ENCODE results near the gene ABCC2.

Gene ABCC2

DNA sequence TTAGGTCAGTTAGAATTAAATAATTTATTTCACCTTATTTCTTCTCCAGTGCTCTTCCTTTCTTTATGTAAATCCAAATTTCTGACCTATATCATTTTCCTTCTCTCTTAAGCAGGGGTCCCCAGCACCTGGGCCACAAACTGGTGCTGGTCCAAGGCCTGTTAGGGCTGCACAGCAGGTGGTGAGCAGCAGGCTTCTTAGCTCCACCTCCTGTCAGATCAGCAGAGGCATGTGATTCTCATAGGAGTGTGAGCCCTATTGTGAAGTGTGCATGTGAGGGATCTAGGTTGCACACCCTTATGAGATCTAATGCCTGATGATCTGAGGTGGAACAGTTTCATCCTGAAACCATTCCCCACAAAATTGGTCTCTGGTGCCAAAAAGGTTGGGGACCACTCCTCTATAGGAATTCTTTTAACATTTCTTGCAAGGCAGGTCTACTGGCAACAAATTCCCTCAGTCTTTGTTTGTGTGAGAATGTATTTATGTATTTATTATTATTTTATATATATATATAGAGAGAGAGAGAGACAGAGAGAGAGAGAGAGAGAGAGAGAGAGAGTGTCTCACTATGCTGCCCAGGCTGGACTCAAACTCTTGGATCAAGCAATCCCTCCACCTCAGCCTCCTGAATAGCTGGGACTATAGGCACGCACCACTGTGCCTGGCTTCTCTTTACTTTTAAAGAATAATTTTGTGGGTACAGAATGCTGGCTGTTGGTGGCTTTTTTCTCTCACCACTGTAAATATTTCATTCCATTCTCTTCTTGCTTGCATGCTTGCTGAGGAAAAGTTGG lies 4.3 kb upstream of the ABCC2 start:
- DNase-seq: no peak

DNA sequence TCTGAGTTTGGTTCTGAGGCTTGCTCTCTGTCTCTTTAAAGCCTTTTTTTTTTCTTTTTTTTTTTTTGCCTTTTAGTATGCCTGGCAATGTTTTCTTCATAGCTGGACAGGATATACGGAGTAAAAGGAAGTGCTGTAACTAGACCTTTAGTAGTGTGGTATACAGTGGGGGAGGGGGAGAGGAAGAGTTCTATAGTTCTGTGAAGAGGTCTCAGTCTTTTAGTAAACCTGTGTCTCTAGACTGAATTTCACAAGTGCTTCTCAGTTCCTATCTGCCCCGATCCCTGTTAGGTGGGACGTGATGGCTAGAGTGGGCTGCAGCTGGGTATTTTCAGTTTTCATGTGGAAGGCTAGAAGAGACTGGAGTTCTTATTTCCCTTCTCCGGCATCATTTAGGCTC lies 3.1 kb upstream of the ABCC2 start:
- peak; percentile 84 for DNase-seq

- no peak for DNase-seq
Measured at GRCh38 chr10:99781734-99782429, 558 bp upstream of the ABCC2 start.

GRCh38 chr10:99784016-99784726 lies 1.7 kb downstream of the ABCC2 start:
- DNase-seq: peak; percentile 88

DNA sequence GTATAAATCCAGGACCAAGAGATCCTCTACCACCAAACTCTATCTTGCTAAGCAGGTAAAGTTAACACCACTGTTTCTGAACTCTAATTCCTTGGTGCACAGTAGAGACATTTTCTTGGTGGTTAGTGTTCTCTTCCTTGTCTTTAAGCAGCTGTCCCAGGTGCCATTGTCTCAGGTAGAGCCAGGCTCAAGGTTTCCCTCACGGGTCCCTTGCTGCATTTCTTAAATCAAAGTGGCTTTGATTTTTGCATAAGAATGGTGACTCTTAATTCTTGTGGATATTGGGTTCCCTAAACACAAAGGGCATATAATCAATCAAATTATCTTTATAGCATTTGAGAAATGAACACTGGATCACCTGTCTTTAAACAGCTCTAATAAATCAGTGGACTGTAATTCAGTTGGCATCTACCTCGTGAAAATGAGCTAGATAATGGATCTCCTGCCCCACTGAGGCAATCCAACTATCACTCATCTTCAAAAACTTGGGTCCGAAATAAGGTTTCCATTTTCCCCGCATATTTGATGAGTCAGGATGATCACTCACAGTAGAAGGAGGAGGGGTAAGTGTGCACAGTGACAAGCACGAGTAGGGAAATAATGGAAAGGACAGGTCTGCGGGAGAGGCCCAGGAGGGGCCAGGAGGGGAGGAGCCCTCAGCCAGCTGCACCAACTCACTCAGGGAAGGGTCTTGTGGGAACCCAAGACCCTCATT lies 2.4 kb downstream of the ABCC2 start:
- DNase-seq: peak; percentile 50

DNA sequence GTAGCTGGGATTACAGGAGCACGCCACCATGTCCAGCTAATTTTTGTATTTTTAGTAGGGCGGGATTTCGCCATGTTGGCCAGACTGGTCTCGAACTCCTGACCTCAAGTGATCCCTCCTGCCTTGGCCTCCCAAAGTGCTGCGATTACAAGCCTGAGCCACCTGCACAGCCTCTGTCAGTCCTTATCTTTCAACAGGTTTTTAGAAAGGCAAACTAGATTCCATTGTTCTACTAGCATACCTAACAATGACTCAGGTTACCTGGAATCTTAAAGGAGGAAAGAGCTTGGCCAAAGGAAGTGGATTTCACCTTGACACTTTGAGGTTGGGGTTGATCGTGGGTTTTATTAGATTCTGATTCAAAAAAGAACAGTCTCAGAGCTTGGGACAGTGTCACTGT lies 3.2 kb downstream of the ABCC2 start:
- no peak for DNase-seq

DNA sequence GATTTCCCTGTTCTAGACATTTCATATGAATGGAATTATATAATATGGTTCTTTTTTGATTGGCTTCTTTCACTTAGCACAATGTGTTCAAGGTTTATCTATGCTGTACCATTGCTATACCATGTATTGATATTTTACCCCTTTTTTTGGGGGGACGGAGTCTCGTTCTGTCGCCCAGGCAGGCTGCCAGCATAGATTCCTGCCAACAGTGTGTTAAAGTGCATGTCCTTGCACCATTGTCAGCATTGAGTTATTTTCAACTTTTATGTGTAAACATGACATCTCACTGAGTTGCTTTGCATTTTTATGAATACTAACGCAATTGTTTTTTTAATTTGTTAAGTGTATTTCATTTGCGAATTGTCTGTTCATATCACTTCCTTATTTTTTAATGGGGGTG lies 4.9 kb downstream of the ABCC2 start:
- no peak for DNase-seq

- no peak for DNase-seq
Measured at GRCh38 chr10:99787782-99788445, 5.5 kb downstream of the ABCC2 start.

DNA sequence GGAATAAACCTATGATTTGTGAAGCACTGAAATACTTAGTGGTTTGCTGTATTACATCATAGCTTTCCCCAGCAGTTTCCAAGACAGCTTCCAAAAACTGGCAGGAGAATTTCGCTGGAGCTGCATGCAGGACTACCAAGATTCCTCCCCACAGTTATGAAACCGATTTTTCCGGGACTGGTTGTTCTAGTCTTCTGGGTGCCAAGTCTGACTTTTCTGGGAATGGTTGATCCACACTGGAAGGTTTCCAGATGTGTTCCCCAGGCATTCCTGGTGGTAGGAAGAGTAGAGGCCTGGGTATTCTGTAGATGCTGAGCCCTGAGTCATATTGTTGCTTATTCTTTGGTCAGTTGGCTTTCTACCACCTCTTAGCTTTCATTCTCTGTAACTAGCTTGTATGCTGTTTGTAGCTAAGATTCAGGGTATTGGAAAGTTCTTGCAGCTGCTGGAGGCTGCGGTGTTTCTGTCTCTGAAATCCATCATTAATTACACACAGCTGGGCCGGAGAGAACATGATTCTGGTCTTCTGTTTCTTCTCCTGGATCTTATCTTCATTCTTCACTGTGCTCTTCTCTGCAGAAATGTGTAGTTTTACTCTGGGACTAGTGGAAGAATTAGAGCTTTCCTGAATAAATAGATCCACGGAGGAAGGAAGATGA lies 6.3 kb downstream of the ABCC2 start:
- DNase-seq: peak; percentile 98

DNA sequence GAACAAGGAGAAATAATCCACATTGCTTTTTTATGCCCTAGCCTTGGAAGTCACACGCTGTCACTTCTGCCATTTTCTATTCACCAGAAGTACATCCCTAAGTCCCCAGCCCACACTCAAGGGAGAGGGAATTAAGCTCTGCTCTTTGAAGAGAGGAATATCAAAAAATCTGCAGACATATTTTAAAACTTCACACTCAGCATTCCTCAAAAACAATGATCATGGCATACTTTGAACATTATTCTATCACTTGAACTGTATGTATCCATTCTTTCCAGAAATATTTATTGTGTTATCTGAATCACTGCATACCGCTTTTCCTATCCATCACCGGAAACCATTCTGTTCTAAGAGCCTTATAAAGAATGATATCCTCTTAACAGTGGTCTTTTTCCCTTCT lies 9.4 kb downstream of the ABCC2 start:
- no peak for DNase-seq

DNA sequence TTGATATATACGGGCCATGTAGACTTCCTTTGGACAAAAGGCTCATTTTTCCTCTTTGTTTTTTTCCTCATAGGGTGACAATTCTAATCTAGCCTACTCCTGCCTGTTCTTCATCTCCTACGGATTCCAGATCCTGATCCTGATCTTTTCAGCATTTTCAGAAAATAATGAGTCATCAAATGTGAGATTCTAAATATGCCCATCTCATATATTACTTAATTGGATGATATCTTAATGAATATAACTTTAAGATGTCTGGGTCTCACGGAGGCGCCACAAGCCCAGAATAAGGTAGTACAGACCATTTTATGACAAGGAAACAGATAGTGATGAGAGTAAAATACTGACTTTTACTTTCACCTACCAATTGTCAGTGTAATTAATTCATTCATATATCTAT lies 11.4 kb downstream of the ABCC2 start:
- no peak for DNase-seq

- no peak for DNase-seq
Measured at GRCh38 chr10:99796928-99797327, 14.5 kb downstream of the ABCC2 start.

- DNase-seq: no peak
Measured at GRCh38 chr10:99798031-99798430, 15.6 kb downstream of the ABCC2 start.

GRCh38 chr10:99798920-99799319 lies 16.5 kb downstream of the ABCC2 start:
- no peak for DNase-seq

- DNase-seq: no peak
Measured at GRCh38 chr10:99799613-99800012, 17.2 kb downstream of the ABCC2 start.

DNA sequence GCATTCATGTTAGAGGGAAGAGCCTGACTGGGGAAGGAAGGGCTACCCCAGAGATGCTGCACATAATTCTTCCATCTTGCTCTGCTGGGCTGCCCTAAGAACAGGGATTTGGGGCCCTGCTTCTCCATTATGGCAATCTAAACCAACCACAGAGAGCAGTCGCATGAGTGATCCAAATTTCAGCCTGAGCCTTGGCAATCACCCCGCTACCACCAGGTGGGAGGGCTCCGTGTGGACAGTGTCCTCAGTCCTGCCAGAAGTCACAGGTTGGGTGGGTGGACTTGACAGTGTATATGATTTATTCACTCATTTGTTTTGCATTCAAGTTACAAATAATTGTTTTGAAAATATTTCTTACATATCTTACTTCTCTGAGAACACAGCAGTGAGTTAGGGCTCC lies 22.0 kb downstream of the ABCC2 start:
- no peak for DNase-seq

- DNase-seq: no peak
Measured at GRCh38 chr10:99805190-99805589, 22.8 kb downstream of the ABCC2 start.

DNA sequence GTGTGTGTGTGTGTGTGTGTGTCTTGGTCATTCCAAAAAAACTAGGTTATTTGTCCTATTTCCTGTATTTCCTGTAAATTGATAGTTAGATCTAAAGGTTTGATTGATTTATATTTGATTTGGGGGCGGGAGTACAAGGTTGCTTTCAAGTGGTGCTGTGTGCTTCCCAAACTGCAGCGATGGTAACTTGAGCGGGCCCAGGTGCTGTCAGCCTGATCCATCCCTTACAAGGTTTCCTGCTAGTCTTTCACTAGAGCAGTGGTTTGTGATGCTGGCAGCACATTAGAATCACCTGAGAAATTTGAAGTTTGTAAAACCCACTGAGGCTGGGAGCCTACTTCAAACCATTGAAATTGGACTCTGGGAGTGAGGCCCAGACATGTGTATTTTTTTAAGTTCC lies 23.7 kb downstream of the ABCC2 start:
- no peak for DNase-seq

GRCh38 chr10:99807786-99808185 lies 25.3 kb downstream of the ABCC2 start:
- DNase-seq: no peak

DNA sequence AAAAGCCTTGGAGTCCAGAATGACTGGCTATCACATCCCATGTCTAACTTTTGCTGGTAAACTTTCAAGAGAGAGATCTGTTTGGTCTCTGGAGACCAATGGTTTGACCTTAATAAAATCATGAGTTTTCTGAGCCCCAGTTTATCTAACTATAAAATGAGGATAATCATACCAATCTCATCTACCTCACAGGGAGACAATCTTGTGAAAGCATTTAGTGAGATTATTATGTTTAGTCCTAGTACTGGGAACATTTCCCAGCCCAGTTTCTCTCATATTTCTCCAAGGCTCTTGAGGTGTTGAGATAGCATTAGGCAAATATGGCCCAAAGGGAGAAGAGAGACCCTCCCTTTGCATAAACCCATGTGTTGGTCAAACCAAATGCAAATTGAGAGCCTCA lies 25.8 kb downstream of the ABCC2 start:
- DNase-seq: no peak

DNA sequence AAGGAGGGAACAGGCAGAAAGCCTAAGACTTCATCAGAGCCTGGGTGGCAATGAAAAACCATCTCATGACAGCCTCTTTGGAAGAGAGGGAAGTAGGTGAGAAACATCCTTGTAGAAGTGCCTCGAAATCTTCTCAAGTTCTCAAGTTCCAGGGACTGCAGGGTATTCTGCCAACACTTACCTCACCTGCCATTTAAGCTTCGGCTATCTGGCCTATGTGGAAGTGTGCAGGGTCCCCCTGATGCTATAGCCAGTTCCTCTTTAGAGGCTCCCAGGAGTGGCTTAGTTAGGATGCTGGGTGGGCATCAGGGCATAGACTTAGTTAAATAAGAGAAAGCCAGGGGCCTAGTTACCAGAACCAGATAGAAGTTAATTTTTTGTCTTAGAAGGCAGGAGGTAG lies 27.0 kb downstream of the ABCC2 start:
- DNase-seq: no peak

DNA sequence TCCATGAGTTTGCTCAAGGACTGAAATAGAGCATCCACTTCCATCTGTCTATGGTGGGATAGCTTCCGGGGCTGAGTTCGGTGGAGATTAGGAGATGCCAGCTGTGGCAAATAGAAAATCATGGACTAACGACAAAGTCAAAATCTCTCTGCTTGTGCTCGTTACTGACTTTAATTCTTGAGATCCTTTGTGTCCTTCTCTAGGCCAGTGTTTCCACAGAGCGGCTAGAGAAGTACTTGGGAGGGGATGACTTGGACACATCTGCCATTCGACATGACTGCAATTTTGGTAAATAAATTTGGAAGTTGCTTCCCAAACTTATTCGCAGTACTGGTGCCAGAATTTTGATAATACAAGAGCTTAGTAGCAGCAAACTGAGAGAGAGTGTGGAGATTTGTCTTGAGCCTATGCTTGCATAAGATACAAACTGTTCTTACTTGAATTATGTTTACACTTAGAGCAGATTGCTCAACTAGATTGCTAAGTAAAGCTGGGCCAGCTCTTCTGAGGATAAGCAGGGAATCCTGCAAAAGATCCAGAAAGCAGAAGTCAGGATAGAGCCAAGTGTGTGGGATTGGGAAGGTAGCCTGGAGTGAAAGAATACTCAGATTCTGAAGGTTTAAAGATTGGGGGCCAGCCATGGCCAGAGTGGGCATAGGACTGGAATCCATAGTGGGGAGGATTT lies 27.6 kb downstream of the ABCC2 start:
- DNase-seq: no peak
